PC-3 (cell line): Measurements from ENCODE around the gene KCNQ1. TPM values are rescaled to one million over a fixed set of nuclear protein-coding genes. Genes with fewer than 3 reads are reported as not detected.

Source experiments
- ATAC-seq: fragments of 200-7000 bp; cut with Tn5 transposase; 2 replicates; pipeline ENCODE4 v1.9.1; 2020; ENCODE audit warnings: mild to moderate bottlenecking, moderate library complexity
- BruUV-seq: library from RNA; stranded (reverse); fragments of 400-500 nt; replicated peaks from 2 replicates; lab custom pipeline; 2021; lab: Mats Ljungman, UMichigan
- CTCF ChIA-PET: fragments of 300-600 bp; sonication (Branson Sonifier 250); formaldehyde crosslinking; loops from one replicate; lab custom pipeline; 2022; ENCODE audit warnings: antibody characterized with exemption; lab: Charles Lee
- POLR2A ChIA-PET: fragments of 300-600 bp; sonication (Branson Sonifier 250); formaldehyde crosslinking; loops from one replicate; lab custom pipeline; 2022; ENCODE audit warnings: antibody characterized with exemption; ENCODE audit not compliant: unreplicated experiment; lab: Charles Lee
- DNase-seq: peaks from one replicate; pipeline ENCODE4 v3.0.0-alpha.2; 2015
- H2AFZ ChIP-seq: fragments of 300-600 bp; sonication (generic); 2 replicates; pipeline ENCODE4 v1.6.0; 2016; ENCODE audit warnings: antibody characterized with exemption, low read length
- H3F3A ChIP-seq: fragments of 300-600 bp; sonication (generic); one replicate; pipeline ENCODE4 v1.6.0; 2017; ENCODE audit warnings: antibody characterized with exemption, low read length, control low read depth, mild to moderate bottlenecking; ENCODE audit not compliant: unreplicated experiment
- H3K27ac ChIP-seq: fragments of 300-600 bp; sonication (generic); 2 replicates; pipeline ENCODE4 v1.5.1; 2016; ENCODE audit warnings: mild to moderate bottlenecking, low read length
- H3K27me3 ChIP-seq: fragments of 300-600 bp; sonication (generic); 2 replicates; pipeline ENCODE4 v1.6.1; 2016; ENCODE audit warnings: low read length, mixed read lengths
- H3K36me3 ChIP-seq: fragments of 300-600 bp; sonication (generic); 2 replicates; pipeline ENCODE4 v1.6.1; 2016; ENCODE audit warnings: low read depth, mixed run types, low read length, mixed read lengths
- H3K4me1 ChIP-seq: fragments of 300-600 bp; sonication (generic); 2 replicates; pipeline ENCODE4 v1.5.1; 2016; ENCODE audit warnings: low read length; ENCODE audit not compliant: insufficient read depth
- H3K4me2 ChIP-seq: fragments of 300-600 bp; sonication (generic); 2 replicates; pipeline ENCODE4 v1.6.0; 2016; ENCODE audit warnings: low read length
- H3K4me3 ChIP-seq: fragments of 300-600 bp; sonication (generic); 2 replicates; pipeline ENCODE4 v1.5.1; 2016; ENCODE audit warnings: mild to moderate bottlenecking, low read length, mixed read lengths
- H3K79me2 ChIP-seq: fragments of 300-600 bp; sonication (generic); 2 replicates; pipeline ENCODE4 v1.6.1; 2017; ENCODE audit warnings: low read length, mixed read lengths
- H3K9ac ChIP-seq: fragments of 300-600 bp; sonication (generic); 2 replicates; pipeline ENCODE4 v1.6.0; 2016; ENCODE audit warnings: mild to moderate bottlenecking, low read length
- H3K9me2 ChIP-seq: fragments of 300-600 bp; sonication (generic); replicated peaks from 2 replicates; pipeline ENCODE4 v1.6.1; 2016; ENCODE audit warnings: mixed run types, low read length, mixed read lengths
- H3K9me3 ChIP-seq: fragments of 300-600 bp; sonication (generic); 2 replicates; pipeline ENCODE4 v1.6.1; 2016; ENCODE audit warnings: low read length, mixed read lengths
- H4K20me1 ChIP-seq: fragments of 300-600 bp; sonication (generic); 2 replicates; pipeline ENCODE4 v1.6.1; 2016; ENCODE audit warnings: low read length, mixed read lengths
- EZH2 ChIP-seq: fragments of 300-600 bp; sonication (generic); IDR thresholded peaks from one replicate; pipeline ENCODE4 v1.6.1; 2017; ENCODE audit warnings: antibody characterized with exemption, mild to moderate bottlenecking, low read length; ENCODE audit not compliant: unreplicated experiment
- EZH2phosphoT487 ChIP-seq: fragments of 300-600 bp; sonication (generic); IDR thresholded peaks from 2 replicates; pipeline ENCODE4 v1.6.1; 2018; ENCODE audit warnings: mild to moderate bottlenecking, antibody characterized with exemption, low read length, borderline replicate concordance
- intact Hi-C: fragments of 100-400 bp; cut with micrococcal nuclease; formaldehyde crosslinking; loops from 2 replicates; pipeline ENCODE4 v1.9.0; 2023
- total RNA-seq: library from RNA; depleted of rRNA; stranded (reverse); fragments of >200 nt; gene quantifications from 2 replicates; pipeline ENCODE4 v1.2.3, GENCODE V29; 2014
- TF ChIP-seq, protein P1 (sequence below): fragments of 300-600 bp; sonication (generic); conservative IDR thresholded peaks from 2 replicates; pipeline ENCODE4 v1.5.1; 2017; ENCODE audit warnings: antibody characterized with exemption, low read depth, mild to moderate bottlenecking, low read length

KCNQ1 gene
- total RNA-seq, 1 experiment from 2014 or later = 0.40 TPM

DNA sequence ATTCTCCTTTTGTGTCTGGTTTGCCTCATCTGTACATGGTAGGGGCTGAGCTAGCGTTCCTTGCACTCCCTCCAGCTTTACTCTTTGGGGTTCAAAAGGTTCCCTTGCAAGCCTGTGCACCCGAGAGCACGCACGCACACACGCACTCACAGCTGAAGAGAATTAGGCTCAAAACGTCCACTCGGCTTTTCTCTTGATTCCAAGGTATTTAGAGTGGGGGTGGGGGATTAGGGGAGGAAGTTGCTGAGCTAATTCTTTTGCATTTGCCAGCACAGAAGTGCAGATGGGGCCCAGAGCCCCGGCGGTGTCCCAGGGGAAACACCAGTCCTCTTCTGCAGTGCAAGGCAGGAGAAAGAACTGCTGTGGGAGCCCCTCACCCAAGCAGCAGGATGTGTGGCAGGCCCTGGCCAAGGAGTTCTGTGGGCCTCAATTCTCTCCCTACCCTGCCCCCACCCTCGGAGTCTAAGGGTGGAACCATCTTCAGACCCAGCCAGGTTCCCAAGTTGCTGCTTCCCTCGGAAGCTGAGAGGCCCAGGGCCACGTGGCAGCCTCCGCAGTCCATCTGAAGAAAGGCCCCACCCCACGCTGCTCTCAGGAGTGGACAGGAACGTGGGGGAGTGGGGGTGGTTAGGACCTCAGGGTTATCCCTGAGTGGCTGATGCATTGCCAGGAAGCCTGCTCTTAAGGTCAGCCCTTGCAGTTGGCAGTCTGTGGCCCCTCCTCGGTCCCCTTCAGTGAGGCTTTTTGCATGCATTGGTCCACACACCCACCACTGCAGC lies 258.7 kb downstream of the KCNQ1 start:
- no peak overlapping the region for H3K4me3 ChIP-seq
- H2AFZ ChIP-seq = no peak overlapping the region
- no TSS peak for BruUV-seq
- H3K9me3 ChIP-seq = no peaks in the 10 kb centered on the region
- H3K27ac ChIP-seq = no peak overlapping the region
- no peak for DNase-seq
- no peaks in the 10 kb centered on the region for H3K9me2 ChIP-seq
- POLR2A ChIA-PET = no interaction called here
- H3K4me2 ChIP-seq = no peak overlapping the region
- H3K27me3 ChIP-seq = no peaks in the 10 kb centered on the region
- no peaks in the 10 kb centered on the region for H3K36me3 ChIP-seq
- no peak for ATAC-seq
- TF ChIP-seq EZH2phosphoT487 (no peak), EZH2 (no peak)
- TF ChIP-seq, protein P1, sequence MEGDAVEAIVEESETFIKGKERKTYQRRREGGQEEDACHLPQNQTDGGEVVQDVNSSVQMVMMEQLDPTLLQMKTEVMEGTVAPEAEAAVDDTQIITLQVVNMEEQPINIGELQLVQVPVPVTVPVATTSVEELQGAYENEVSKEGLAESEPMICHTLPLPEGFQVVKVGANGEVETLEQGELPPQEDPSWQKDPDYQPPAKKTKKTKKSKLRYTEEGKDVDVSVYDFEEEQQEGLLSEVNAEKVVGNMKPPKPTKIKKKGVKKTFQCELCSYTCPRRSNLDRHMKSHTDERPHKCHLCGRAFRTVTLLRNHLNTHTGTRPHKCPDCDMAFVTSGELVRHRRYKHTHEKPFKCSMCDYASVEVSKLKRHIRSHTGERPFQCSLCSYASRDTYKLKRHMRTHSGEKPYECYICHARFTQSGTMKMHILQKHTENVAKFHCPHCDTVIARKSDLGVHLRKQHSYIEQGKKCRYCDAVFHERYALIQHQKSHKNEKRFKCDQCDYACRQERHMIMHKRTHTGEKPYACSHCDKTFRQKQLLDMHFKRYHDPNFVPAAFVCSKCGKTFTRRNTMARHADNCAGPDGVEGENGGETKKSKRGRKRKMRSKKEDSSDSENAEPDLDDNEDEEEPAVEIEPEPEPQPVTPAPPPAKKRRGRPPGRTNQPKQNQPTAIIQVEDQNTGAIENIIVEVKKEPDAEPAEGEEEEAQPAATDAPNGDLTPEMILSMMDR = no peak
- H4K20me1 ChIP-seq = peaks cover 7% of the 10 kb centered on the region
- H3F3A ChIP-seq = no peaks in the 10 kb centered on the region
- CTCF ChIA-PET = no interaction called here
- intact Hi-C loops = no loop called here
- H3K9ac ChIP-seq = no peak overlapping the region
- peaks cover 12% of the 10 kb centered on the region for H3K79me2 ChIP-seq
- peaks cover 4% of the 10 kb centered on the region; the same call in 1 of the 2 replicates for H3K4me1 ChIP-seq

DNA sequence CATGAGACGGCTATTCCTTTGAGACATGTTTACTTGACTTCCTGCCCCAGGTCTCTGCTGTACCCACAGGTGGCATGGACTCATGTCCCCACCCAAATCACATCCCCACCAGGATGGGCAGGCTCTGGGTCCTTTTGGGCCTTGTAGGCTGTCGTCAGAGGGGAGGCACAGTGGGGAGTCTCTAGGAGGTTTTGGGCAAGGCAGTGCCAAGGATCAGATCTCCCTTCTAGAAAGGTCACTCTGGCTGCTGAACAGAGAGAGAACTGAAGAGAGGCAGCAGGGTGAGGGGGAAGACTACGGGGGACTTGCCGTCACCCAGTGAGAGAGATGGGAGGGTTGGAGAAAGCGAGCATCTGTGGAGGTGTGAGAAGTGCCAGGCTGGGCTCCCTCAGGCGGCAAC lies 259.5 kb downstream of the KCNQ1 start:
- POLR2A ChIA-PET = no interaction called here
- BruUV-seq = no TSS peak

More for the DNA sequence above, 259.5 kb downstream of the KCNQ1 start:
- Histone ChIP-seq H3K36me3 (no peaks in the 10 kb centered on the region), H3K79me2 (peaks cover 4% of the 10 kb centered on the region), H4K20me1 (no peaks in the 10 kb centered on the region), H3K9me3 (no peaks in the 10 kb centered on the region), H3K4me2 (no peak overlapping the region), H3K27me3 (no peaks in the 10 kb centered on the region), H3K9ac (no peak overlapping the region), H3K4me1 (peaks cover 4% of the 10 kb centered on the region; the same call in 1 of the 2 replicates), H3K27ac (no peak overlapping the region), H3F3A (no peaks in the 10 kb centered on the region), H3K4me3 (no peak overlapping the region), H3K9me2 (no peaks in the 10 kb centered on the region), H2AFZ (no peak overlapping the region)
- CTCF ChIA-PET = no interaction called here
- DNase-seq (no peak), ATAC-seq (no peak)
- intact Hi-C loops = no loop called here
- TF ChIP-seq EZH2phosphoT487 (no peak), EZH2 (no peak)
- TF ChIP-seq, protein P1 = no peak
